ENCODE data around the gene AMBRA1.
A peak's percentile ranks its signal among the peaks of the same experiment; 100 is the strongest.

Gene AMBRA1

DNA sequence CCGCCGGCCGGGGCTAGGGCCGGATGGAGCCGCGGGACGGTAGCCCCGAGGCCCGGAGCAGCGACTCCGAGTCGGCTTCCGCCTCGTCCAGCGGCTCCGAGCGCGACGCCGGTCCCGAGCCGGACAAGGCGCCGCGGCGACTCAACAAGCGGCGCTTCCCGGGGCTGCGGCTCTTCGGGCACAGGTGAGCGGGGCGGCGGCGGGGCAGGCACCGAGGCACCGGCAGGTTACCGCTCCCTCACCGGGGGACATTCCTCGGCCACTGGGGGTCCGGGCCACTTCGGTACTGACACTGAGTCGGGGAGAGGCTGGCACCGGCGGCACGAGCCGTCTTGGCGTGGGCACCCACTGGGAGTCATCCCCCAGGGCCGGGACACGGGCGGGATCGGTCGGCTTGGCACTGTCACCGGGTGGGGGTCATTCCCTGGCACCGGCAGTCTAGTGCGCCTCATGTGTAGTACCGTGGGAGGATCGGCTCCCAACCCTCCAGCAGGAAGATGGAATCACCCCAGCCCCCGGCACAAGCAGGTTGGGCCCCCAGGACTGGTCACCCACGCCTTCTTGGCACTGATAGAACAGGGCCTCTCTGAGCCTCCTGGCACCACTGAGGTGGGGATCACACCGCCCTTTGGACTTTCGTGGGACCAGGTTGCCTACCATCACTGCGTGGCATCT lies 246.0 kb downstream of the AMBRA1 start:
- DNase-seq (ENCODE audit: low spot score) = no peak

DNA sequence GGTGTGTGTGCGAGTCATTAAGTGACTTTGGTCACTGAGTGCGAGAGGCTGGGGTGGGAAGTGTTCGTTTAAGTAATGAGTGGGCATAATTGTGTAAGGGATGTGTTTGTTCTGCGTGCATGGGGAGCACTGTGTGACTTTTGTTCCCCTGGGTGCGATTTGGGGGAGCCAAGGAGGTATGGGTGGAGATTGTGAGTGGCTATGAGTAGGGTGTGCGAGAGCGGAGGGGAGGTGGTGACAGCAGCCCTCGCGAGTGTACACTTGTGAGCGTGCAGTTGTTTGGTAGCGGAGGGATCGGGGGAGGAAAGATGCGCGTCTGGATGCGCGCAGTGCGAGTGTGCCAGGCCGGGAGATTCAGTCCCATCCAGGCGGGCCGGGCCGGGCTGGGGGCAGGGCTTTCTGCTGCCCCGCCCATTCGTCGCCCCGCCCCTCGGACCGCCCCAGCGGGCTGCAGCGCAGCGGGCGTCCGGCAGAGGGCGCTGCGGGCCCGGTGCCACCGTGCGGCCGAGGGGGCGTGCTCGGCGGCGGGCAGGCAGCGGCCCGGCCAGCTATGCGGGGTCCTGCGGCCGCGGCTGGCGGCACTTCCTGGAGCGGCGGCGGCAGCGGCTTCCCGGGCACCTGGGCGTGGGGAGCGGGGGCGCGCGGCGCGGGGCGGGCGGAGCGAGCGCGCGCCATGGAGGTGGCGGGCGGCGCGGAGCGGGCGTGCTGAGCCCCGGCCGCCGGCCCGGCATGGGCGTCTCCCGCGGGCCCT lies 246.8 kb downstream of the AMBRA1 start, which contains the start of gene DGKZ:
Gene DGKZ (plus strand): TSS at position 578 of the 751 bp plus-strand sequence. CDS start 197 bp downstream, outside the sequence.
- DNase-seq (ENCODE audit: low spot score) = peak; percentile 98

Data from AG08396 (cell line).